Panc1 (cell line): ENCODE data around the gene MYO3B.

Experiments
- TCF7L2 ChIP-seq: IDR thresholded peaks from 2 replicates; pipeline ENCODE4 v1.6.1; 2011; ENCODE audit warnings: mild to moderate bottlenecking, low read depth, low read length, inconsistent platforms
- TF ChIP-seq, protein P1 (sequence below): fragments of 450-650 bp; IDR thresholded peaks from 2 replicates; pipeline ENCODE4 v1.5.1; 2017; ENCODE audit warnings: mild to moderate bottlenecking

GRCh38 chr2:170301626-170302025 is 123.7 kb downstream of the MYO3B start:
- TF ChIP-seq, protein P1, sequence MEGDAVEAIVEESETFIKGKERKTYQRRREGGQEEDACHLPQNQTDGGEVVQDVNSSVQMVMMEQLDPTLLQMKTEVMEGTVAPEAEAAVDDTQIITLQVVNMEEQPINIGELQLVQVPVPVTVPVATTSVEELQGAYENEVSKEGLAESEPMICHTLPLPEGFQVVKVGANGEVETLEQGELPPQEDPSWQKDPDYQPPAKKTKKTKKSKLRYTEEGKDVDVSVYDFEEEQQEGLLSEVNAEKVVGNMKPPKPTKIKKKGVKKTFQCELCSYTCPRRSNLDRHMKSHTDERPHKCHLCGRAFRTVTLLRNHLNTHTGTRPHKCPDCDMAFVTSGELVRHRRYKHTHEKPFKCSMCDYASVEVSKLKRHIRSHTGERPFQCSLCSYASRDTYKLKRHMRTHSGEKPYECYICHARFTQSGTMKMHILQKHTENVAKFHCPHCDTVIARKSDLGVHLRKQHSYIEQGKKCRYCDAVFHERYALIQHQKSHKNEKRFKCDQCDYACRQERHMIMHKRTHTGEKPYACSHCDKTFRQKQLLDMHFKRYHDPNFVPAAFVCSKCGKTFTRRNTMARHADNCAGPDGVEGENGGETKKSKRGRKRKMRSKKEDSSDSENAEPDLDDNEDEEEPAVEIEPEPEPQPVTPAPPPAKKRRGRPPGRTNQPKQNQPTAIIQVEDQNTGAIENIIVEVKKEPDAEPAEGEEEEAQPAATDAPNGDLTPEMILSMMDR, result no peak
- no peak for TF ChIP-seq TCF7L2
